LNCAP (cell line): ENCODE data around the gene ITPRIP.

Experiments used
- TF ChIP-seq, protein P1 (sequence below): fragments of 450-650 bp; IDR thresholded peaks from 2 replicates; pipeline ENCODE4 v1.5.1; 2017; ENCODE audit warnings: mild to moderate bottlenecking

Gene ITPRIP

DNA sequence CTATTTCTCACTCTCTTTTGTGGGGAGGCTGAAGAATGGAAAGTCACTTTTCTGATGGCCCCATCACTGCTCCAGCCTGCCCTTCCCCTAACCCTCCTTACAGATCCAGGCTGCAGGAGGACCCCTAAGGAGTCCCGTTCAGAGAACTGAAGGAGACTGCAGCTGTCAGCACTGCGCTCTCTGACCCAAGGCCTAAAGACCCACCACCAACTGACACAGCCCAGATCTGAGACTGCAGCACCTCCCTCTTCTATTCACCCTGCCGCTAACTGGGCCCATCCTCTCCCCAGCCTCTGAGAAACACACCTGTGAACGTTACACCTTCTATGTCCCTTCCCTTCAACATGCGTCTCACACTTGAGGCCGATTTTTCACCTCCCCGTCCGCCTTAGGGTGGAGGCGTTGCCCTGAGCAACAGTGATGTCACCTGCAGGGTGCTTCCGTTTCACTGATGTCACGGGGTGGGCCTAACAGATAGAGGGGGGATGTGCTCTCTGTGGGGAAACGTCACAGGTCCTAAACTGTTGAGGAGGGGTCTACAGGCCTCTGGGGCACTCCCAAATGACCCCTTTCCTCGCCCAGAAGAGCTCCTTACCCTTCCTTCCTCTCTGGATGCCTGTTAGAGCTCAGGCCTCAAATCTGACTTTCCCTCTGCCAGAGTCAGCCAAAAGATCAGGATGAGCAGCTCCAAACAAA is 5.1 kb downstream of the ITPRIP start:
- TF ChIP-seq, protein P1, sequence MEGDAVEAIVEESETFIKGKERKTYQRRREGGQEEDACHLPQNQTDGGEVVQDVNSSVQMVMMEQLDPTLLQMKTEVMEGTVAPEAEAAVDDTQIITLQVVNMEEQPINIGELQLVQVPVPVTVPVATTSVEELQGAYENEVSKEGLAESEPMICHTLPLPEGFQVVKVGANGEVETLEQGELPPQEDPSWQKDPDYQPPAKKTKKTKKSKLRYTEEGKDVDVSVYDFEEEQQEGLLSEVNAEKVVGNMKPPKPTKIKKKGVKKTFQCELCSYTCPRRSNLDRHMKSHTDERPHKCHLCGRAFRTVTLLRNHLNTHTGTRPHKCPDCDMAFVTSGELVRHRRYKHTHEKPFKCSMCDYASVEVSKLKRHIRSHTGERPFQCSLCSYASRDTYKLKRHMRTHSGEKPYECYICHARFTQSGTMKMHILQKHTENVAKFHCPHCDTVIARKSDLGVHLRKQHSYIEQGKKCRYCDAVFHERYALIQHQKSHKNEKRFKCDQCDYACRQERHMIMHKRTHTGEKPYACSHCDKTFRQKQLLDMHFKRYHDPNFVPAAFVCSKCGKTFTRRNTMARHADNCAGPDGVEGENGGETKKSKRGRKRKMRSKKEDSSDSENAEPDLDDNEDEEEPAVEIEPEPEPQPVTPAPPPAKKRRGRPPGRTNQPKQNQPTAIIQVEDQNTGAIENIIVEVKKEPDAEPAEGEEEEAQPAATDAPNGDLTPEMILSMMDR, result no peak

GRCh38 chr10:104332243-104333031 is 5.8 kb downstream of the ITPRIP start:
- TF ChIP-seq, protein P1, result no peak

- TF ChIP-seq, protein P1, result no peak
Observed at GRCh38 chr10:104331208-104331838, 6.9 kb downstream of the ITPRIP start.

GRCh38 chr10:104330168-104331110 is 7.8 kb downstream of the ITPRIP start:
- TF ChIP-seq, protein P1, result no peak

- TF ChIP-seq, protein P1, result no peak
Observed at GRCh38 chr10:104329735-104330134, 8.5 kb downstream of the ITPRIP start.

GRCh38 chr10:104328896-104329710 is 9.2 kb downstream of the ITPRIP start:
- TF ChIP-seq, protein P1, result no peak
